HG02970 (cell line): Measurements from ENCODE around the gene FFAR3.
"Not testable (repeated sequence)": the region's sequence is repeated elsewhere in the genome, so short reads cannot be mapped to it uniquely, and the experiment has no call there.

Source experiments
- ATAC-seq: cut with Tn5 transposase; IDR thresholded peaks from one replicate; pipeline ENCODE4 v1.9.1; 2021; ENCODE audit warnings: mild to moderate bottlenecking, moderate library complexity, moderate number of reproducible peaks; ENCODE audit not compliant: unreplicated experiment, low FRiP score

FFAR3 gene

GRCh38 chr19:35370722-35371121, 12.5 kb downstream of the FFAR3 start, which contains the start of gene GPR42:
Gene GPR42 (plus strand): TSS chr19:35371068. CDS start chr19:35371360, 292 bp downstream.
- no peak for ATAC-seq

DNA sequence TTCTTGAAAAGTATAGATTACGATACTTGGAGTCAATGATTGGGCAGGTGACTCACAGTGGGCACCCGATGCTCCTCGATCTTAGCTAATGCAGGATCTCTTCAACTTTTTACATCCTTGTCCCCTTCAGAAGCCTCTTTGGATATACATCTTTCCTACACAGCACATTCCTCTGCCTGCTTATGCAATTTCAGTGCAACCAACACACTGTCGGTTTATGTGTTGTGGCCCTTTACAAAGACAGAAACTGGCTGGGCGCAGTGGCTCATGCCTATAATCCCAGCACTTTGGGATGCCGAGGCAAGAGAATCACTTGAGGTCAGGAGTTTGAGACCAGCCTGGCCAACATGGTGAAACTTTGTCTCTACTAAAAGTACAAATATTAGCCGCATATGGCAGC, 15.2 kb downstream of the FFAR3 start:
- ATAC-seq, result no peak

- ATAC-seq, result not testable (repeated sequence)
Measured at GRCh38 chr19:35374031-35374430, 15.8 kb downstream of the FFAR3 start.

DNA sequence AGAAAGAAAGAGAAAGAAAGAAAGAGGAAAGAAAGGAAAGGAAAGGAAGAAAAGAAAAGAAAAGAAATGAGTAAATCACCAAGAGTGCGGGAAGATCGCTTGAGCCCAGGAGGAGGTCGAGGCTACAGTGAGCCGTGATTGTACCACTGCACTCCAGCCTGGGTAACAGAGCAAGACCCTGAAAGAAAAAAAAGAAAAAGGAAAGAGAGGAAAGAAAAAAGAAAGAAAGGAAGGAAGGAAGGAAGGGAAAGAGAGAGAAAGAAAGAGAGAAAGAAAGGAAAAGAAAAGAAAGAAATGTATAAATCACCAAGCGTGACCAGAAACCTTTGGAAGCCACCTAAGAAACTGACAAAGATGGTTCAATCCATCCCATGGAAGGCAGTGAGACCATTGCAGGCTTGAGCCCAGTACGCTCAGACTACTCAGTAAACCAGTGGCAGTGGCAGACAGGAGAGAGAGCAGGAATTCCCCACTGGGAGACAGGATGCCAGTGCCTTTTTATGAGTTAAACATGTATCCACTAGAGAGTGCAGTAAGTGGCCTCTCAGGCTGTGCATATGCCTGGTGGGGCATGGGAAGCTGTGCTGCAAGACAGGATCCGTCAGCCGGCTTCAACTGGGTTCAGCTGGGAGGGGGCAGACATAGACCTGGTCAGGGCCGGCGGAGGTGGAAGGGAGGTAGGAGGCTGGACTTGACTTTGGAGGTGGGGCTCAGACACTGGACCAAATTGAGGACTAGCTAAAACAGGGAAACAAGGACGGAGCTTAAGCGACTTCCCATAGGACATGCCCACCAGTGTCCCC, 17.4 kb downstream of the FFAR3 start:
- ATAC-seq, result no peak

DNA sequence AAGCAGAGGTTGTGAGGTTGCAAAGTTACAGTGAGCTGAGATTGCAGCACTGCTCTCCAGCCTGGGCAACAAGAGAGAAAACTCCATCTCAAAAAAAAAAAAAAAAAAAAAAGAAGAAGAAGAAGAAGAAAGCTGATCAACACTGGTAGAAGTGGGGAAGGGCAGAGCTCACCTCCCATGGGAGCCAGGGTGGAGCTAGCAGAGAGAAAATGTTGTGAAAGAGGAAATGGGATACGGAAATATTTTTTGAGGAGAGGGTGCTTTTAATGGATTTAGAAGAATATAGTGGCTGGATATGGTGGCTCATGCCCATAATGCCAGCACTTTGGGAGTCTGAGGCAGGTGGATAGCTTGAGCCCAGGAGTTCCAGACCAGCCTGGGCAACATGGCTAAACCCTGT, 19.4 kb downstream of the FFAR3 start:
- ATAC-seq, result no peak

DNA sequence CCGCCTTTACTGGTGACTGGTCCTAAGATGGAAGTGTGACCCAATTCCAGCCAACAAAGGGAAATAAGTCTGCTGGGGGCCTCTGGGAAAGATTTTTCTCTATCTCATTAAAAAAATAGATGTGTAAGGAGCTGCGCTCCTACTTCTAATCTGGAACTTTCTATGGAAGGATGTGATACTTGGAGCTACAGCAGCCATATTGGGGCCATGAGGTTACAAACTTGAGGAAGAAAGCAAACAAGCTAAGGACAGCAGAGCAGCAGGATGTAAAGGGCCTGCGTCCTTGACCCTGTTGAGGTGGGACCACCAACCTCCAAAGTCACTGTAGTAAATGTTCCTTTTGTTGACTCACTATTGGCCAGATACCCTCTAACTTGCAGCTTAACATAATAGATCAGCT, 20.1 kb downstream of the FFAR3 start:
- no peak for ATAC-seq

DNA sequence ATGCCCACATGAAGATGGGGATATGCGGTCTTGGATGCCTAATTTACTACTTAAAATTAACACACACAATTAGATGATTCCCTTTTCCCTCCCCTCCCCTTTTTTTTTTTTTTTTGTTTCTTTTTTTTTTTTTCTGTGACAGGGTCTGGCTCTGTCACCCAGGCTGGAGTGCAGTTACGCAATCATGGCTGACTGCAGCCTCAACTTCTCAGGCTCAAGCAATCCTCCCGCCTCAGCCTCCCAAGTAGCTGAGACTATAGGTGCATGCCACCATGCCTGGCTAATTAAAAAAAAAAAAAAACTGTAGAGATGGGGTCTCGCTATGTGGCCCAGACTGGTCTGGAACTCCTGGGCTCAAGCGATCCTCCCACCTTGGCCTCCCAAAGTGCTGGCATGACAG, 21.3 kb downstream of the FFAR3 start:
- not testable (repeated sequence) for ATAC-seq

- ATAC-seq, result no peak
Measured at GRCh38 chr19:35379992-35380391, 21.7 kb downstream of the FFAR3 start.

DNA sequence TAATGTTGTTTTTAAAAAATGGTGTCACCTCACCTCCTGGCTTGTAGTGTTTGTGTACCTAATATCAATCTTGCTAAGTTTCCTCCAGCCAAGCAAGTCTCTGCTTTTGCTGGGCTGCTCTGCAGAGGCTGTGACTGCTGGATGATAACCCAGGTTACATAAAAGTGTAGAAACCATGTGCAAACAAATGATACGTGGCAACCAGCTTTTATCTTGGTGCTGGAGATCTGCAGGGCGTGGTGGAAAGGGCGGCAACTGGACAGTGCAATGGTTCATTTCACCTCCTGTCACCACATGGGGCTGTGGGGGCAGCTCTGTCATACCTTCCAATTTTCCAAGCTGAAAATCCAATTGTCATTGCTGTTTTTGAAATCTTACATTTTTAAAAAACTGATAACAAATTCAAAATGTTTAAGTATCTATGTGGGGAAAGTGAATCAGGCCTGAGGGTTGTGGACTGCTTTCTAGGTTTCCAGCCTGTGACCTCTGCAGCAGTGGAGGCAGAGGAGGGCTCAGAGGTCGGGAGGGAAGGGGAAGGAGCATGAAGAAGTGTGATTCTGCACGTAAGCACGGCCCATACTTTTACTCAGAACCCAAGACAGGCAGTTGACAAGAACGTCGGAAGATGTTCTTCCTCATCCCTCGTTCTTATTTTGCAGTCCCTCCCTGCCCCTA, 22.3 kb downstream of the FFAR3 start:
- no peak for ATAC-seq

DNA sequence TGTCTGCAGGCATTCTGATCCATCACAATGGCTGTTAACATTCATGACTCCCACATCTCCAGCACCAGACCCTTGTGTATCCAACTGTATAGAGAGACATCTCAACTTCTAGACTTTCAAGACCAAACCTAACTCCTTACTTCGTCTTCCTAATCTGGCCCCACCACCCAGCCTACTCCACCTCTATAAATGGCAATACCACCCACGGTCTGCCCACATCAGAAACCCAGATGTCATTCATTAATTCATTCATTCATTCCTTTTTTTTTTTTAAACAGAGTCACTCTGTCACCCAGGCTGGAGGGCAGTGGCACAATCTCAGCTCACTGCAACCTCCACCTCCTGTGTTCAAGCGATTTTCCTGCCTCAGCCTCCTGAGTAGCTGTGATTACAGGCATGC, 23.1 kb downstream of the FFAR3 start:
- no peak for ATAC-seq

- no peak for ATAC-seq
Measured at GRCh38 chr19:35381926-35382325, 23.7 kb downstream of the FFAR3 start.

DNA sequence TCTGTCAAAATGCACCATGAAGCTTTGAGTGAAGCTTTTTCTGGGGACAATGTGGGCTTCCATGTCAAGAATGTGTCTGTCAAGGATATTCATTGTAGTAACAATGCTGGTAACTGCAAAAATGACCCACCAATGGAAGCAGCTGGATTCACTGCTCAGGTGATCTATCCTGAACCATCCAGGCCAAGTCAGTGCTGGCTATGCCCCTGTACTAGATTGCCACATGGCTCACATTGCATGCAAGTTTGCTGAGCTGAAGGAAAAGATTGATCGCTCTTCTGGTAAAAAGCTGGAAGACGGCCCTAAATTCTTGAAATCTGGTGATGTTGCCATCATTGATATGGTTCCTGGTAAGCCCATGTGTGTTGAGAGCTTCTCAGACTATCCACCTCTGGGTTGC, 25.3 kb downstream of the FFAR3 start:
- no peak for ATAC-seq

DNA sequence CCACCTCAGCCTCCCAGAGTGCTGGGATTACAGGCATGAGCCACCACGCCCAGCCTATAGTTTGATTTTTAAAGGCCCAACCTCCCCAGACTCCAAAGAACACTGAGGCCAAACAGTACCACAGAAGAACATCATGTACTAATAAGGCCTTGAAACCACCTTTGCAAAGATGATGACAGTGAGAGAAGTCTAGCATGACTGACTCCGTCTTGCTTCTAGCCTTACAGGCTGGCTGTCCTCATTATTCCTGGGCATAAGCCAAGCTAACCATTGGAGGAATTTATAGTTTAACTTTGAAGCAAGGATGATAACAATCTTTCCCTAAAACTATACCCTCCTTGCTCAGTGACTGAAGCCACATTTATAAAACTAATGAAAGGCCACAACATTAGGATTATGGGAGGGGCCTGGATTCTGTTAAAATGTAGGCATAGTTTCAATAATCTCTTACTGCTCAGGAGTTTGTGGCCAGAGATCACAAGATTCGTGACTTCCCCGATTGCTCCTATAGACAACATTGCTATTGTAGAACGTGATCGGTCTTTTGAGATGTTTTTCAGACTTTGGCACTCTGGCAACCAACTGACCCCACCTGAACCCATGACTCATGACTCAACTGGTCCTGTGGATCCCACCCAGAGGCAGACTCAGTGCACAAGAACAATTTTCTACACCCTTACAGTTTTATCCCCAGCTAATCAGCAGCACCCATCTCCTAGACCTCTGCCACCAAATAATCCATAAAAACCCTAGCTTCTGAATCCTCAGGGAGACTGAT, 30.2 kb downstream of the FFAR3 start:
- no peak for ATAC-seq

DNA sequence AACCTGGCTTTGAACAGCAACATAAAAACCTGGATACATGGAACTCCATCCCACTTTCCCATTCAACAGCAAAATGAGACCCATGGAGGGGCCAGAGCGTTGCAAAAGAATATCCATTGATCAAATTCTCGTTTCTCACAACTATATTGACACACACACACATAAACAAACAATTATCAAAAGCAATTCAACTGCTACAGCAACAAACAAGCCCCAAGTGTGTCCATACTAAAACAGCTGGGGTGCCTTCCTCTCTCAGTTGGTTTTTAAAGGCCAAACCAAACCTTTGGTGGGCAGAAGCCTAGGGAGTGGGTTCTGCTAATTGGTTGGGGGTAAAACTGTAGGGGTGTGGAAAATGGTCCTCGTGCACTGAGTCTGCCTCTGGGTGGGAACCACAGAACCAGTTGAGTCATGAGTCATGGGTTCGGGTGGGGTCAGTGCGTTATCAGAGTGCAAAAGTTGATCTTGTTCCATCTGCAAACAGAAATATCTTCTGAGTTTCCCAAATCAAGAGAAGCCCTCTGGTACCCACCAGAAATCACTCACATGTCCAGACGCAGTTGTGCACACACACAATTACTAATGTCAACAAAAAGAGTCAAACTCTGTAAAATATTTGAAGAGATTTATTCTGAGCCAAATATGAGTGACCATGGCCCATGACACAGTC, 31.1 kb downstream of the FFAR3 start:
- ATAC-seq, result no peak

DNA sequence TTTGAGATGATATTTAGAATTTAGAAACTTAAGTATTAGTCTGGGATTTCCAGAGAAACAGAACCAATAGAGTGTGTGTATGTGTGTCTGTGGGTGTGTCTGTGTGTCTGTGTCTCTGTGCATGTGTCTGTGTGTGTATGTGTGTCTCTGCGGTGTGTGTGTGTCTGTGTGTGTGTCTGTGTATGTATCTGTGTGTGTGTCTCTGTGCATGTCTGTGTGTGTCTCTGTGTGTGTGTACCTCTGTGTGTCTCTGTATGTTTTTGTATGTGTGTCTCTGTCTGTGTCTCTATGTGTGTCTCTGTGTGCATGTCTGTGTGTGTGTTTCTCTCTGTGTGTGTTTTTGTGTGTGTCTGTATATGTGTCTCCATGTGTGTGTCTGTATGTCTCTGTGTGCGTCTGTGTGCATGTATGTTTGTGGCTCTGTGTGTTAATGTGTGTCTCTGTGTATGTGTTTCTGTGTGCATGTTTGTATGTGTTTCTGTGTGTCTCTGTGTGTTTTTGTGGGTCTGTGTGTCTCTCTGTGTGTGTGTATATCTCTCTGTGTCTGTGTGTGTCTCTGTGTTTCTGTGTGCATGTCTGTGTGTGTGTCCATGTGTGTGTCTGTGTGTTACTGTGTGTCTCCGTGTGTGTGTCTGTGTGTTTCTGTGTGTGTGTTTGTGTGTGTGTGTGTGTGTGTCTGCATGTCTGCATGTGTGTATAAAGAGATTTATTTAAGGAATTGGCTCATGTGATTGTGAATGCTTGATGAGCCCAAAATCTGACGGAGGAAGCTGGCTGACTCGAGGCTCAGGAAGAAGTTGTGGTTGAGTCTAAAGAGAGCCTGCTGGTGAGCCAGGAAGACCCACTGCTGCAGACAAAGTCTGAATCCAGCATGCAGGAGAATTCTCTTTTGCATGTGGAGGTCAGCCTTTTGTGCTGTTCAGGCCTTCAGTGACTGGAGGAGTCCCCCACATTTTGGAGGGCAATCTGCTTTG, 34.8 kb downstream of the FFAR3 start:
- ATAC-seq, result no peak

GRCh38 chr19:35395382-35396199, 37.3 kb downstream of the FFAR3 start:
- no peak for ATAC-seq

DNA sequence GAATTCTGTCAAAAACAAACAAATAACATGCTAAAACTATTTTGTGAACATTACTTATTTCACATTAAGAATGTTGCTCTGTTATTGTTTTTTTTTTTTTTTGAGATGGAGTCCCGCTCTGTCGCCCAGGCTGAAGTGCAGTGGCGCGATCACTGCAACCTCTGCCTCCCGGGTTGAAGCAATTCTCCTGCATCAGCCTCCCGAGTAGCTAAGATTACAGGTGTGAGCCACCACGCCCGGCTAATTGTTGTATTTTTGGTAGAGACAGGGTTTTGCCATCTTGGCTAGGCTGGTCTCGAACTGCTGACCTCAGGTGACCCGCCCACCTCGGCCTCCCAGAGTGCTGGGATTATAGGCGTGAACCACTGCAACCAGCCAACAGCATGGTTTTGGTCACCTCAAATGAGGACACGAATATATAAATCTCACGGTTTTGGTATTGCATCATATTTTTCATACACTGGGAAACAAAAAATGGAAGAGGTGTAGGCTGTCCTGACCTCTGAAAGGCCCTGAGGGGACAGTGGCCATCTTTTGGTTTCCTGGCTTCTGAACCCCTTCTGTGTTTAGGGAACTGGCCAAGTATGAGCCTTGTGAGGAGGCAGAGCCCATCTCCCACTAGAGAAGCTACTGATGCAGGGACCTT, 38.1 kb downstream of the FFAR3 start:
- ATAC-seq, result no peak

DNA sequence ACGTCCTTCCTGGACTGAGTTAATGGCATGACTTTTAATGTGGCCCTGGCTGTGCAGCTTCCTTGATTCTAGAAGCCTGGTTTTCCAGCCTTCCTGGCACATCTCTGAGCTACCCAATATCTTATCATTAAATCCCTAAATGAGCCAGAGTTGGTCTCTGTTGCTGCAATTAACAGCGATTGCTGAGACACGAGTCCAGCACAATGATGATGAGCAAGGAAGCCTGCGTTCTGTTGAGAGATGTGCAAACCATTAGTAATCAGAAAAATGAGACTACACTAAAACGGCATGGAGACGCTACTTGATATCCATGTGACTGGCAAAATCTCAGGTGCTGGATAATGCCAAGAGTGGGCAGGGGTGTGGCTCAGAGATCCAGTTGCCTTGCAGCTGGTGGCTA, 38.8 kb downstream of the FFAR3 start:
- no peak for ATAC-seq
